Spleen (tissue), 7 donors: ENCODE measurements around the gene C3orf18.

ENCODE experiments used
- POLR2A ChIP-seq, 3 donors: fragments of 450-650 bp; IDR thresholded peaks; one replicate each; pipeline ENCODE4 v1.5.1; 2017; ENCODE audit warnings: antibody characterized with exemption in 3 of 3, mild to moderate bottlenecking in 1 of 3
- POLR2AphosphoS5 ChIP-seq, 3 donors: sonication (generic); formaldehyde crosslinking; IDR thresholded peaks; one replicate each; pipeline ENCODE4 v1.5.1; 2017; ENCODE audit warnings: antibody characterized with exemption in 3 of 3
- TF ChIP-seq, protein P1 (sequence below), 11 experiments: fragments of 200-600 bp in 7 of 11; fragments of 450-650 bp in 4 of 11; sonication (generic) in 4 of 11; IDR thresholded peaks in 8 of 11; conservative IDR thresholded peaks in 3 of 11; 1 replicate in 7 of 11; 2 replicates in 4 of 11; pipeline versions ENCODE4 v1.4.0 to v1.8.0; 2016 to 2021; ENCODE audit warnings: antibody characterized with exemption in 11 of 11, inconsistent platforms in 4 of 11, mild to moderate bottlenecking in 1 of 11
- donor health status: DM: no; HTN: no; CAD: no; lungs with moderate emphysema.
- donor health status: DM: no; HTN: no; CAD: no.
- donor health status: DM: no; HTN: no; CAD: no.

DNA sequence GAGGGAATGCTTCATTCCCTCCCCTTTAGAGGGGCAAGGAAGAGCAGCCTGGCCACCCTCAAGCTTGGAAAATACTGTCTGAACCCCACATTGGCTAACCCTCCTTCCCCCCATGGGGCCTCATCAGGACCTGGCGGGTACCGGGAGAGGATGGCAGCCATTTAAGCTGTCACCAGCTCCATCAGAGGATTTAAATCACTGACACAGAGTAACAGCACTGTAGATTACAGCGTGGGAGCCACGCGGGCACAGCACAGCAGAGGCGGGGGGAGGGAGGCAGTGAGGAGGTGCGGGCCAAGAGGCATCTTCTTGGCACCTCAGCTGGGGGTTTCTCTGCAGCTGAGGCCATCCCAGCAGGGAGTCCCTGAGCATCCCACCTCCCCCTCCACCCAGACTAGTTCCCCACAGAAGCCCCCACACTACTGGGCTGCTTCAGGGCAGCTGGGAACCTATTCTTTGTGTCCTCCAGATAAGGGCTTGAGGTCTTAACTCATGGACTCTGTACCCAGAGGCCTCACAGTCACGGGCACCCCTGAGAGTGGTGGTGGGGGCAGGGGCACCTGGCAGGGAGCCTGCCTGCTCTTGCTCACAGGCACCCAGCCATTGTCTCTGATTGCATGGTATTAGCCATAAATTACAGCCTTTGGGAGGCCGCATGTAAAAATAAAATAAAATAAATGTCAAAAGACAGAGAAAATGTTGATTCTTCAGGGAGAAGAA is 42.2 kb downstream of the C3orf18 start:
- TF ChIP-seq, protein P1, sequence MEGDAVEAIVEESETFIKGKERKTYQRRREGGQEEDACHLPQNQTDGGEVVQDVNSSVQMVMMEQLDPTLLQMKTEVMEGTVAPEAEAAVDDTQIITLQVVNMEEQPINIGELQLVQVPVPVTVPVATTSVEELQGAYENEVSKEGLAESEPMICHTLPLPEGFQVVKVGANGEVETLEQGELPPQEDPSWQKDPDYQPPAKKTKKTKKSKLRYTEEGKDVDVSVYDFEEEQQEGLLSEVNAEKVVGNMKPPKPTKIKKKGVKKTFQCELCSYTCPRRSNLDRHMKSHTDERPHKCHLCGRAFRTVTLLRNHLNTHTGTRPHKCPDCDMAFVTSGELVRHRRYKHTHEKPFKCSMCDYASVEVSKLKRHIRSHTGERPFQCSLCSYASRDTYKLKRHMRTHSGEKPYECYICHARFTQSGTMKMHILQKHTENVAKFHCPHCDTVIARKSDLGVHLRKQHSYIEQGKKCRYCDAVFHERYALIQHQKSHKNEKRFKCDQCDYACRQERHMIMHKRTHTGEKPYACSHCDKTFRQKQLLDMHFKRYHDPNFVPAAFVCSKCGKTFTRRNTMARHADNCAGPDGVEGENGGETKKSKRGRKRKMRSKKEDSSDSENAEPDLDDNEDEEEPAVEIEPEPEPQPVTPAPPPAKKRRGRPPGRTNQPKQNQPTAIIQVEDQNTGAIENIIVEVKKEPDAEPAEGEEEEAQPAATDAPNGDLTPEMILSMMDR (IDR thresholded peaks at IDR 0.05 in 8 of 11, conservative IDR thresholded peaks at IDR 0.05 in 3 of 11) = no peak
- TF ChIP-seq POLR2A (IDR thresholded peaks at IDR 0.05) (no peak), POLR2AphosphoS5 (IDR thresholded peaks at IDR 0.05) (no peak)
